Heart right ventricle (tissue), 16 donors: Measurements from ENCODE around the gene ARL8B. TPM values are rescaled to one million over a fixed set of nuclear protein-coding genes. Genes with fewer than 3 reads are reported as not detected.
"Not testable (repeated sequence)": the region's sequence is repeated elsewhere in the genome, so short reads cannot be mapped to it uniquely, and the experiment has no call there.

Experiments
- ATAC-seq, 8 donors: fragments of 200-7000 bp; cut with Tn5 transposase; one replicate each; pipeline ENCODE4 v1.9.1; 2020; ENCODE audit warnings: mild to moderate bottlenecking in 8 of 8, moderate library complexity in 8 of 8, moderate number of reproducible peaks in 1 of 8
- DNase-seq, 2 donors: peaks; one replicate each; pipeline ENCODE4 v3.0.0-alpha.2; 2020
- H3K27ac ChIP-seq, 10 donors: fragments of 200-600 bp; sonication (generic) in 2 of 10; one replicate each; pipeline versions ENCODE4 v1.5.0 to v1.8.0; 2020 to 2022; ENCODE audit warnings: mild to moderate bottlenecking in 3 of 10
- H3K27me3 ChIP-seq, 7 donors: fragments of 200-600 bp; one replicate each; pipeline ENCODE4 v1.8.0; 2021 to 2022; ENCODE audit warnings: mild to moderate bottlenecking in 2 of 7
- H3K36me3 ChIP-seq, 9 donors: fragments of 200-600 bp; sonication (generic) in 1 of 9; one replicate each; pipeline versions ENCODE4 v1.5.0 to v1.8.0; 2020 to 2022; ENCODE audit warnings: mild to moderate bottlenecking in 2 of 9
- H3K4me1 ChIP-seq, 9 donors: fragments of 200-600 bp; sonication (generic) in 1 of 9; one replicate each; pipeline versions ENCODE4 v1.5.0 to v1.8.0; 2020 to 2022; ENCODE audit warnings: mild to moderate bottlenecking in 4 of 9
- H3K4me3 ChIP-seq, 10 donors: fragments of 200-600 bp; sonication (generic) in 2 of 10; one replicate each; pipeline versions ENCODE4 v1.5.0 to v1.8.0; 2020 to 2022; ENCODE audit warnings: mild to moderate bottlenecking in 7 of 10, moderate library complexity in 2 of 10
- H3K9me3 ChIP-seq, 11 donors: fragments of 200-600 bp in 10 of 11; sonication (generic) in 2 of 11; one replicate each; pipeline versions ENCODE4 v1.5.0 to v1.8.0; 2013 to 2022; ENCODE audit warnings: mild to moderate bottlenecking in 2 of 11, control low read depth in 1 of 11, moderate library complexity in 1 of 11
- CTCF ChIP-seq, 9 donors: fragments of 200-600 bp; sonication (generic) in 2 of 9; IDR thresholded peaks; one replicate each; pipeline versions ENCODE4 v1.5.0 to v1.8.0; 2021 to 2022; ENCODE audit warnings: antibody characterized with exemption in 9 of 9, mild to moderate bottlenecking in 5 of 9, moderate library complexity in 1 of 9
- WGBS, 2 donors: extraction: QIAGEN DNeasy Blood & Tissue Kit; methylation state at CpG; one replicate each; pipeline ENCODE4 v1.1.7; 2013; ENCODE audit warnings: inconsistent platforms in 1 of 2; 5-methylcytosine and 5-hydroxymethylcytosine counted together
- intact Hi-C, 10 donors: fragments of 100-400 bp; cut with DNase I; formaldehyde crosslinking; loops; one replicate each; pipeline versions ENCODE4 v1.11.1 to v1.14.2; 2022
- polyA plus RNA-seq, 2 donors: library from polyadenylated mRNA; stranded (reverse); fragments of 200-250 nt; gene quantifications; one replicate each; pipeline ENCODE4 v1.2.3, GENCODE V29; 2013
- total RNA-seq, 10 donors: library from RNA; stranded (reverse); fragmentation: NEBNext Ultra II Directional in 3 of 10; extraction: Animal tissue kit (Norgen Biotek cat#: 25700) in 3 of 10; gene quantifications; one replicate each; pipeline versions ENCODE4 v1.2.1 to v1.2.4, GENCODE V29; 2021 to 2023
- donor health status: Arrhythmogenic right ventricular cardiomyopathy.
- donor health status: ischemic (EF 13 %, LVEDD 7.1; RV severe dilation, severe dysfunction).
- donor health status: healthy with polysubstance abuse.
- donor health status: DM: no; HTN: yes; CAD: no.
- donor health status: DM: no; HTN: no; CAD: no.
- donor health status: ischemic (EF 25% LVEDD 6.9; RV normal size, moderate dysfunction).
- donor health status: ischemic (EF 25% LVEDD 5.7; RV mildly dilated, moderate dysfunction).
- donor health status: healthy.
- donor health status: DM: yes; HTN: yes; CAD: no.
- donor health status: Ischemic cardiomyopathy.
- donor health status: ischemic (EF 35%, LVEDD 5.7; RV mildly dilated, moderate dysfunction).
- donor health status: nonischemic (EF 11% LVEDD 7.7; RV severe dilation, severe dysfunction).
- donor health status: DM: yes; HTN: yes; CAD: no.
- donor health status: PGD.
- donor health status: ischemic (EF 29% LVEDD 5.4; RV normal size, mild dysfunction).
- donor health status: nonischemic (EF 23%, LVEDD 6.1; RV moderate dilation, normal function).

The ARL8B gene
- total and polyA plus RNA-seq, 12 donors = 31.7 to 74.1 (median 65.3) TPM

GRCh38 chr3:5102532-5102931, 19.6 kb upstream of the ARL8B start:
- no peak overlapping the region for H3K4me3 ChIP-seq
- ATAC-seq = no peak
- DNase-seq = no peak
- WGBS, 2 donors = 70 to 75% methylated on average over 3 of the region's 3 CpGs
- no peaks in the 10 kb centered on the region for H3K4me1 ChIP-seq
- no peaks in the 10 kb centered on the region for H3K9me3 ChIP-seq
- no peaks in the 10 kb centered on the region for H3K36me3 ChIP-seq
- H3K27me3 ChIP-seq = no peaks in the 10 kb centered on the region
- TF ChIP-seq CTCF (IDR thresholded peaks at IDR 0.05) = no peak
- no peak overlapping the region for H3K27ac ChIP-seq
- intact Hi-C loops = no loop called here

- H3K27ac ChIP-seq = no peak overlapping the region
- peaks cover 0 to 1% (median 0%) of the 10 kb centered on the region in 7 donors for H3K27me3 ChIP-seq
- H3K4me1 ChIP-seq = no peaks in the 10 kb centered on the region
- DNase-seq = no peak
- intact Hi-C loops = no loop called here
- WGBS, 2 donors = 84 to 92% methylated on average over 3 of the region's 3 CpGs
- no peak overlapping the region for H3K4me3 ChIP-seq
- no peak for TF ChIP-seq CTCF (IDR thresholded peaks at IDR 0.05)
- H3K9me3 ChIP-seq = no peaks in the 10 kb centered on the region
- no peaks in the 10 kb centered on the region for H3K36me3 ChIP-seq
- no peak for ATAC-seq
Measured at GRCh38 chr3:5103743-5104142, 18.3 kb upstream of the ARL8B start.

GRCh38 chr3:5105050-5105449, 17.0 kb upstream of the ARL8B start:
- DNase-seq (no peak), ATAC-seq (no peak)
- Histone ChIP-seq H3K4me3 (no peak overlapping the region), H3K27me3 (peaks cover 0 to 5% (median 0%) of the 10 kb centered on the region in 7 donors), H3K36me3 (no peaks in the 10 kb centered on the region), H3K27ac (no peak overlapping the region), H3K9me3 (no peaks in the 10 kb centered on the region), H3K4me1 (no peaks in the 10 kb centered on the region)
- 65 to 75% methylated on average over 7 of the region's 7 CpGs for WGBS, 2 donors
- intact Hi-C loops = no loop called here
- no peak for TF ChIP-seq CTCF (IDR thresholded peaks at IDR 0.05)

GRCh38 chr3:5106371-5106770, 15.7 kb upstream of the ARL8B start:
- H3K4me1 ChIP-seq, H3K4me3 ChIP-seq, intact Hi-C loops, H3K27me3 ChIP-seq, DNase-seq, H3K36me3 ChIP-seq, H3K27ac ChIP-seq, ATAC-seq, H3K9me3 ChIP-seq: not testable (repeated sequence)
- 86 to 95% methylated on average over 9 of the region's 9 CpGs for whole genome bisulfite sequencing, 2 donors

- ATAC-seq, H3K4me1 ChIP-seq, H3K36me3 ChIP-seq, H3K9me3 ChIP-seq, intact Hi-C loops, H3K27me3 ChIP-seq, H3K27ac ChIP-seq, H3K4me3 ChIP-seq, DNase-seq: not testable (repeated sequence)
- 72% methylated on average over 2 of the region's 2 CpGs for WGBS, 2 donors
Measured at GRCh38 chr3:5106933-5107334, 15.2 kb upstream of the ARL8B start.

- no peaks in the 10 kb centered on the region for H3K9me3 ChIP-seq
- TF ChIP-seq CTCF (IDR thresholded peaks at IDR 0.05) = no peak
- no peaks in the 10 kb centered on the region for H3K36me3 ChIP-seq
- ATAC-seq (no peak), DNase-seq (no peak)
- no peaks in the 10 kb centered on the region for H3K4me1 ChIP-seq
- no peak overlapping the region for H3K27ac ChIP-seq
- H3K4me3 ChIP-seq = no peak overlapping the region
- WGBS, 2 donors = 63 to 75% methylated on average over 3 of the region's 3 CpGs
- intact Hi-C loops = no loop called here
- H3K27me3 ChIP-seq = peaks cover 0 to 5% (median 0%) of the 10 kb centered on the region in 7 donors
Measured at GRCh38 chr3:5110337-5110736, 11.8 kb upstream of the ARL8B start.
